Measurements from ENCODE around the gene RAMP2. TPM values are rescaled to one million over a fixed set of nuclear protein-coding genes. Genes with fewer than 3 reads are reported as not detected.
A peak's percentile ranks its signal among the peaks of the same experiment; 100 is the strongest.

The RAMP2 gene
- polyA plus RNA-seq, 1 donor (not counting 4 experiments of a cell fraction or from before 2014, with no cell fraction given): not detected

DNA sequence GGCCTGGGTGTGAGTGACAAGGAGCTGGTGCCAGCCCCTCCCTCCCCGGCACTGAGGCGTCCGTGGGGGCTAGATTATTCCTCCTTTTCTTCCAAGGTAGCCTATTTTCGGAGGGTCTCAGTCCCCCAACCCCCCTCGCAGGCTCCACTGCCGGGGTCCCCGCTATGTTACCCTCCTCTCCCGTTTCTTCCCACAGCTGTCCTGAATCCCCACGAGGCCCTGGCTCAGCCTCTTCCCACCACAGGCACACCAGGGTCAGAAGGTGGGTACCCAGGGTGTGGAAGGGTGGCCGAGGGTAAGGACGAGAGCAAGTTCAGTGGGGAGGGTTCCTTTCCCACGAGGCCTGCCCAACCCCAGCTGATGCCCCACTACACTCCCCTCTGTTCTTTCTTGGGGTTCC lies 611 bp downstream of the RAMP2 start:
- Histone ChIP-seq H3K9ac (ENCODE audit: control insufficient read depth, extremely low read depth, insufficient read depth, low read length) (no peak overlapping the region), H3K9me1 (ENCODE audit: control insufficient read depth, extremely low read depth, insufficient read depth, low read length) (no peaks in the 10 kb centered on the region), H3K4me3 (ENCODE audit: control insufficient read depth in 2 of 3, extremely low read depth in 1 of 3, insufficient read depth in 2 of 3, low read depth in 1 of 3, low read length in 3 of 3) (peak overlapping the region in 1 of 3 experiments; percentile 38), H3K4me1 (ENCODE audit: control insufficient read depth, extremely low read depth, insufficient read depth, low read length) (no peaks in the 10 kb centered on the region), H3K4me2 (ENCODE audit: control insufficient read depth, extremely low read depth, insufficient read depth, low read depth, low read length) (peak overlapping the region; percentile 60), H3K36me3 (ENCODE audit: control insufficient read depth in 2 of 2, extremely low read depth in 1 of 2, insufficient read depth in 2 of 2, low read length in 2 of 2) (no peaks in the 10 kb centered on the region), H4K20me1 (ENCODE audit: control insufficient read depth, extremely low read depth, insufficient read depth, low read length) (no peaks in the 10 kb centered on the region), H3K79me2 (ENCODE audit: control insufficient read depth, insufficient read depth, low read length) (no peaks in the 10 kb centered on the region), H3K27ac (ENCODE audit: control insufficient read depth, insufficient read depth, low read length) (no peak overlapping the region), H2AFZ (ENCODE audit: control insufficient read depth, low read length) (no peak overlapping the region), H3K27me3 (ENCODE audit: control insufficient read depth, extremely low read depth, insufficient read depth, low read length) (peaks cover 30% of the 10 kb centered on the region), H3K9me3 (ENCODE audit: control insufficient read depth, low read depth, low read length) (no peaks in the 10 kb centered on the region)
- no peak for TF ChIP-seq EZH2 (IDR thresholded peaks at IDR 0.05; ENCODE audit: low read length)
- TF ChIP-seq, protein P1, sequence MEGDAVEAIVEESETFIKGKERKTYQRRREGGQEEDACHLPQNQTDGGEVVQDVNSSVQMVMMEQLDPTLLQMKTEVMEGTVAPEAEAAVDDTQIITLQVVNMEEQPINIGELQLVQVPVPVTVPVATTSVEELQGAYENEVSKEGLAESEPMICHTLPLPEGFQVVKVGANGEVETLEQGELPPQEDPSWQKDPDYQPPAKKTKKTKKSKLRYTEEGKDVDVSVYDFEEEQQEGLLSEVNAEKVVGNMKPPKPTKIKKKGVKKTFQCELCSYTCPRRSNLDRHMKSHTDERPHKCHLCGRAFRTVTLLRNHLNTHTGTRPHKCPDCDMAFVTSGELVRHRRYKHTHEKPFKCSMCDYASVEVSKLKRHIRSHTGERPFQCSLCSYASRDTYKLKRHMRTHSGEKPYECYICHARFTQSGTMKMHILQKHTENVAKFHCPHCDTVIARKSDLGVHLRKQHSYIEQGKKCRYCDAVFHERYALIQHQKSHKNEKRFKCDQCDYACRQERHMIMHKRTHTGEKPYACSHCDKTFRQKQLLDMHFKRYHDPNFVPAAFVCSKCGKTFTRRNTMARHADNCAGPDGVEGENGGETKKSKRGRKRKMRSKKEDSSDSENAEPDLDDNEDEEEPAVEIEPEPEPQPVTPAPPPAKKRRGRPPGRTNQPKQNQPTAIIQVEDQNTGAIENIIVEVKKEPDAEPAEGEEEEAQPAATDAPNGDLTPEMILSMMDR (optimal IDR thresholded peaks at IDR 0.05 in 1 of 3, IDR thresholded peaks at IDR 0.05 in 1 of 3, conservative IDR thresholded peaks at IDR 0.05 in 1 of 3; ENCODE audit: extremely low read depth in 1 of 3, insufficient read depth in 2 of 3, low read length in 3 of 3): no peak
- DNase-seq (ENCODE audit: low read depth, low spot score) (no peak), FAIRE-seq (no peak)
- dilution Hi-C loops (cut with MboI; ENCODE audit: extremely low pct_ligation_motif_present, low sequenced_read_pairs): no loop called here

DNA sequence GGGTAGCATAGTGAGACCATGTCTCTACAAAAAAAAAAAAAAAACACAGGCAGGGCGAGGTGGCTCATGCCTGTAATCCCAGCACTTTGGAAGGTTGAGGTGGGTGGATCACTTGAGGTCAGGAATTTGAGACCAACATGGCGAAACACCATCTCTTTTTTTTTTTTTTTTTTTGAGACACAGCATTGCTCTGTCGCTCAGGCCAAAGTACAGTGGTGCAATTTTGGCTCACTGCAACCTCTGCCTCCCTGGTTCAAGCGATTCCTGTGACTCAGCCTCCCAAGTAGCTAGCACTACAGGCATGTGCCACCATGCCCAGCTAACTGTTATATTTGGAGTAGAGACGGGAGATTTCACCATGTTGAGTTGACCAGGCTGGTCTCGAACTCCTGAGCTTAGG lies 5.1 kb downstream of the RAMP2 start:
- no peak for TF ChIP-seq EZH2 (IDR thresholded peaks at IDR 0.05; ENCODE audit: low read length)
- TF ChIP-seq, protein P1 (optimal IDR thresholded peaks at IDR 0.05 in 1 of 3, IDR thresholded peaks at IDR 0.05 in 1 of 3, conservative IDR thresholded peaks at IDR 0.05 in 1 of 3; ENCODE audit: extremely low read depth in 1 of 3, insufficient read depth in 2 of 3, low read length in 3 of 3): no peak
- no peak for DNase-seq (ENCODE audit: low read depth, low spot score)
- dilution Hi-C loops (cut with MboI; ENCODE audit: extremely low pct_ligation_motif_present, low sequenced_read_pairs): no loop called here
- FAIRE-seq: no peak
- no peaks in the 10 kb centered on the region for H3K9me3 ChIP-seq (ENCODE audit: control insufficient read depth, low read depth, low read length)
- no peak overlapping the region for H3K27ac ChIP-seq (ENCODE audit: control insufficient read depth, insufficient read depth, low read length)
- peaks cover 12% of the 10 kb centered on the region for H3K27me3 ChIP-seq (ENCODE audit: control insufficient read depth, extremely low read depth, insufficient read depth, low read length)
- no peaks in the 10 kb centered on the region for H4K20me1 ChIP-seq (ENCODE audit: control insufficient read depth, extremely low read depth, insufficient read depth, low read length)
- H3K36me3 ChIP-seq (ENCODE audit: control insufficient read depth in 2 of 2, extremely low read depth in 1 of 2, insufficient read depth in 2 of 2, low read length in 2 of 2): no peaks in the 10 kb centered on the region
- no peaks in the 10 kb centered on the region for H3K79me2 ChIP-seq (ENCODE audit: control insufficient read depth, insufficient read depth, low read length)
- H3K4me1 ChIP-seq (ENCODE audit: control insufficient read depth, extremely low read depth, insufficient read depth, low read length): no peaks in the 10 kb centered on the region
- H3K4me2 ChIP-seq (ENCODE audit: control insufficient read depth, extremely low read depth, insufficient read depth, low read depth, low read length): no peak overlapping the region
- no peak overlapping the region for H2AFZ ChIP-seq (ENCODE audit: control insufficient read depth, low read length)
- no peak overlapping the region for H3K4me3 ChIP-seq (ENCODE audit: control insufficient read depth in 2 of 3, extremely low read depth in 1 of 3, insufficient read depth in 2 of 3, low read depth in 1 of 3, low read length in 3 of 3)
- H3K9me1 ChIP-seq (ENCODE audit: control insufficient read depth, extremely low read depth, insufficient read depth, low read length): no peaks in the 10 kb centered on the region
- H3K9ac ChIP-seq (ENCODE audit: control insufficient read depth, extremely low read depth, insufficient read depth, low read length): no peak overlapping the region
